T1000 (cell line): ENCODE measurements around the gene CD82.

Experiments
- DNase-seq: peaks from one replicate; lab custom pipeline; 2025; ENCODE audit warnings: mixed read lengths; lab: John Stamatoyannopoulos, UW

The CD82 gene, protein sequence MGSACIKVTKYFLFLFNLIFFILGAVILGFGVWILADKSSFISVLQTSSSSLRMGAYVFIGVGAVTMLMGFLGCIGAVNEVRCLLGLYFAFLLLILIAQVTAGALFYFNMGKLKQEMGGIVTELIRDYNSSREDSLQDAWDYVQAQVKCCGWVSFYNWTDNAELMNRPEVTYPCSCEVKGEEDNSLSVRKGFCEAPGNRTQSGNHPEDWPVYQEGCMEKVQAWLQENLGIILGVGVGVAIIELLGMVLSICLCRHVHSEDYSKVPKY

DNA sequence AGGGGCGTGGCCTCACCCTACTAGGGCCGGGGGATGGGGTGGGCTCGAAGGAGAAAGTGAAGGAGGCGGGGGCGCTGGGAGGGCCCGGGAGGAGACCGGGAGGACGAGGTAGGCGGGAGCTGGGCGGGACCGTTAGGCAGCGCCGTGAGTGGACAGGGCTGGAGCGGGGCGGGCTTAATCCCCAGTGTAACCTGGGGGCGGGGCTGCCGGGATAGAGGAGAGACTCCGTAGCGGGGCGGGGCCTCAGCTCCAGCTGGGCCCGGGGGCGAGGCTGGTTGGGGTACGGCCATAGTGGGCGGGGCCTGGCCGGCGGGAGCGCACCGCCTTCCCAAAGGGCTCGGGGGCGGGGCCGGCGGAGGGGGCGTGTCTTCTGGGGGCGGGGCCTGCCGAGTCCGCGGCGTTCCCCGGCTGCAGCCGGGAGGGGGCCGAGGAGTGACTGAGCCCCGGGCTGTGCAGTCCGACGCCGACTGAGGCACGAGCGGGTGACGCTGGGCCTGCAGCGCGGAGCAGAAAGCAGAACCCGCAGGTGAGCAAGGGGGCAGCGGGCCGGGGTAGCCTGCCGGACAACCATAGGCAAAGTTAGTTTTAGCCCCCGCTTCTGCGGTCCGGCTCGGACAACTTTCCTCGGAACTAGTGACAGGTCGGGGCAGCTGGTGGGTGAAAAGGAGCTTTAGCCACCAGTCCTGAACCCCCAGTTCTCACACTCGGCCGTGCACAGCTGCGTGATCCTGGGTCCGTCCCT, at the start of gene CD82:
Gene CD82 (plus strand): TSS at position 453 of the 742 bp plus-strand sequence. CDS start 29,000 bp downstream, outside the sequence.
- DNase-seq, result peak; percentile 98

DNA sequence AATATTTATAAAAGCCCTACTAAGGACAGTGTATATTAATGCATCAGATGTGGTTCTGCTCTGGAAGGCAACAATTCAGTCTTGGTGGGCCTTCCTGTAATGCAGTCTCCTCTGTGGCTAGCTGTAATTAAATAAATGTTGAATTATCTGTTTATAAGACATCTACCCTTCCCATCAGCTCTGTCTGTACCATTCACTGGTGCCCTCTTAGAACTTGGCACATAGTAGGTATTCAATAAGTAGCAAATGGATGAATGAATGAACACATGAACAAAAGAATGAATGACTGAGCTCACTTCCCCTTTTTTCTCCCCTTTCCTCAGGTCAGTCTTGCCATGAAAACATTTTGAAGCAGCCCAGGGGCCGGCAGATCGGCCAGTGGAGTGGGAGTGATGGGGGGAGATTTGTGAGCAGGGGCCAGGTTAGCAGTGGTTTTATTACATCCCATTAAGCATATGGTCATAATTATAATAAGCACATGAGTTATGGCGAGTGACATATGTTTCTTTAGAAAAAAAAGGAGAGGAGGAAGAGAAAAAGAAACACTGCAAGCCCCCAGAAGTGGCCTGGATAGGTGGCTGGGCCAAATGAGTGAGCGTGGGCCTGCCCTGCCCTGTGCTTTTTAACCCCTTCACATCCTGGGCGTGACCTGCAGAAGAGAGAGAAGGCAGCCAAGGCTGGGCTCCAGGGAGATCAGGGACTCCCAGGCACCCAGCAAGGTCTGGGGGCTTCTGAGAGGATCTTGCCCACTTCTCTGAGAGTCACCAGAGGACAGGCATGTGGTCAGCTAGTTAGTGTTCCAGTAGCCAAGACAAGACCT, 48.6 kb upstream of the CD82 start:
- no peak for DNase-seq

DNA sequence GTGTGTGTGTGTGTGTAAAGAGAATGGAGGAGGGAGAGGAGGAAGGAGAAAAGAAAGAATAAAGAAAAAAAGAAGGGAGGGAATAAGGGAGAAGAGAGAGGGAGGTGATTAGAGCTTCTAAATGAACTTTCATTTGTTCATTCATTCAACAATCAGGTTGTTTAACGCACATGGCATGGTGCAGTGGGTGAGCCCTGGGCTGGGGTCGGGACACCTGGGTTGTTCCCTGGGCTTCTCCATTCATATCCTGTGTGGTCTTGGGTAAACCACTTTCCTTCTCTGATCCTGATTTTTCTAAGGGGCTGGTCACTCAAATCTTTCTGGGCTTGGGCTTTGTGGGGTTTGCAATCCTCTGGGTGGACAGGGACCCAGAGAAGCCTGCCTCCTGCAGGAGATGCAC, 47.9 kb upstream of the CD82 start:
- DNase-seq, result no peak

DNA sequence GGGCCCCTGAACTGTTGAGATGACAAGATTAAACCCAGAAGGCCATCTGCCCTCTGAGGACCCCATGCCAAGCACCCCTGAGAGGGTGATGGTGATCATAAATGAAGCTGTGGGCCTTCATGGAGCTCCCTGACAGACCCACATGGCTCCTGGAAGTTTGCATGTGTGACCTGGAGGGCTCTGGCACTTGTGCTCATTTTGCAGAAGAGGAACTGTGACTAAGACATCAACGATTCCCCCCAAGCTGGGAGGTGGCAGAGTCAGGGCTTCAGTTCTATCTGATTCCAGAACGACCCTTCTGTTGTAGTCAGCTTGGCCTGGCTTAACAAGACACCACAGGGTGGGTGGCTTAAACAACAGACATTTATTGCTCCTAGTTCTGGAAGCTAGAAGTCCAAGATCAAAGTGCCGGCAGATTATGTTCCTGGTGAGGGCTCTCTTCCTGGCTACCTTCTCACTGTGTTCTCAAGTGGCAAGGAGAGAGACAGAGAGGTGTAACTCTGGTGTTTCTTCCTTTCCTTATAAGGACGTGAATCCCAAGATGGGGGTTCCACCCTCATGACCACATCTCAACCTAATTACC, 46.4 kb upstream of the CD82 start:
- no peak for DNase-seq

DNA sequence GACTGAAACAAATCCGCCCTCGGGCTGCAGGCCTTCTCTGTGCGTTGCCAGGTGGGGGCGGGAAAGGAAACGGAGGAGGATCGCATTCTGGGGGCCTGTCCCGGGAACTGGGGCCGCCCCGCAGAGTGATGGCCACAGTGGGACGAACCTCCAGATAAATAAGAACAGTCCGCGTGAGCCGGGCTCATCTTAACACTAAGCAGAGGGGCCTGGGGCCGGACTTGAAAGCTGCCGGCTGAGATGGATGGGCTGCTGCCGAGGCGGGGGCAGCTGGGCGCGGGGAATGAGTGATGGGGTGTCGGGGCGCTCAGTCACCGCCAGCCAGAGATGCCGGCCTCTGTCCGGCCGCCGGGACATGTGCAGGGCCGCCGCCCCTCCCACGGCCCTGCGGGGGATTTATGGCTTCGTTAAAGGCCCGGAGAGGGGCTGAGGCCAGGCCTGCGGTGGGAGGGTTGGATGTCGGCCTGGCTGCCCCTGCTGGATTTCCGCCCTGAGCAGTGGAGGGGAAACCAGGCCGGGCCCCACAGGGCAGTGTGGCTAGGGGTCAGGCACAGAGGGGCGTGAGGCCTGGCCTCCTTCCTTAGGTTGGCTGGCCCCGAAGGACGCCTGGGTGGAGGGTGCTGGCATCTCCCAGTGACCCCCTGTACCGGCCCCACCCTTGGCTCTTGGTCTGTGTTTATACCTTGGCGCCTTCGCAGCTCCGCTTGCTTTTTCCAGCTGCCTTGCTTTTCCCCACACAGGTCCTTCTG, 45.3 kb upstream of the CD82 start:
- DNase-seq, result no peak

DNA sequence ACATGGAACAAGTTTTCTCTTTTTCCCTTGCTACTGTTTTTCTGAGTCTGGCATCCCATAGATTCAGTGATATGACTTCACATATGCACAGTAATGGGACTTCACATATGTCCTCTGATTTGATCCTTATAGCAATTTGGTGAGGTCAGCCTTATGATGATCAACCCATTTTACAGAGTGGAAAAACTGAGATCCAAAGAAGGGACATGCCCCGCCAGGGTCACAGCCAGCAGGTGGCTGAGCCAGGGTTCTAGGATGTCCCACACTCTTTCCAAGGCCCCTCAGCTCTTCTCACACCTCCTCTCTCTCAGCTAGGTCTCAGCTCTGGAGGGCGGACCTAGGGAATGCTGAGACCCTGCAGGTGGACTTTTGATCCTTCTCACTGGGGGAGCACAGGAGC, 44.3 kb upstream of the CD82 start:
- no peak for DNase-seq

DNA sequence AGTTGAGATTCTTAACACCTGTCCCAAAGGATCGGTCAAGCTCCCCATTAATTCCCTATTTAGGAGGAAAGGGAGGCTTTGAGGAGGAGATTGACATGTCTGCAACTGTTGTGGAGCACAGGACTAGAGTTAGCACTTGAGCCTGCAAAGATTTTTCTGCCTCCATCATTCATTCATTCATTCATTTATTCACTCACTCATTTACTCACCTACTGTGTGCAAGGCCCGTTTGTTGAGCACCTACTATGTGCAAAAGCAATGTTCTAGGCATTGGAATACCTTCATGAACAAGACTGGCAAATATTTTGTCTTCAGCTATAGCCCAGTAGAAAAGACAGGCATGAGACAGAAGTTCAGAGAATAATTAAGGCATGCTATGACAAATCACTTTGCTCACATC, 43.2 kb upstream of the CD82 start:
- DNase-seq, result no peak

DNA sequence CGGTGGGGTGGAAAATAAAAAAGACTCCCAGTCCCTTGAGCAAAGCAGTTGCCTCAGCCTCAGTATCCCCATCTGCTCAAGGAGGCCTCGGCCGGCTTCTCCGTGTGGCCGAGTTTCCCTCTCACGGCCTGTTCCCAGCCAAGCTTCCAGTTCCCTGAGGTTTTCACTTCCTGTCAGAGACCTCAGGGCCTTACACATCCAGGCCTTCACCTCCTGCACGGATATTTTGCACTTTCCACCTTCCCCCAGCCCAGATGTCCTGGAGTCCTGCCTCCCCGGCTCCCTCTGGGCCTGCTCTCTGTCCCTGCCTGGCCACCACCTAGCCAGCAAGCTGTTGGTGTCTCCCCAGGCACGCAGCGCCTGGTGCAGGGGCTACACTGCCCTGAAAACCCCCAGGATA, 41.1 kb upstream of the CD82 start:
- no peak for DNase-seq

DNA sequence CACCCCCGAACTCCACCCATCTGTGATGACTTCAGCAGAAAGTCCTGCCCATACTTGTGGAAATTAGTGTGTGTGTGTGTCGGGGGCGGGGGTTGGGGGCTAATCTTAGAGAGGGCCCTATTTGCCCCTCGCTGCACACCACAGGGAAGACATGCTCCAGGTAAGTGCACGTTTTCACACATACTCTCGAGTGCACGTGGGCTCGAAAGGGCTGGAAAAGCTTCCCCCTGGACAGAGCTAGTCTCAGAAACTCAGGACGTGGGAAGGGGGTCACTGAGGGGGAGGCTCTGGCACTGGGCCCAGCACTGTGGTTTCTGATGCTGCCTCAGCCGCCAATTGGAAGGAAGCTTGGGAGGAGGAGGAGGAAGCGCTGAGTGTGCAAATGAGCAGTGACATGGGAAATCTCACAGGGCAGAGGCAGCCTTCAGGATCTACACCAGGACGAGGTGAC, 40.7 kb upstream of the CD82 start:
- no peak for DNase-seq

DNA sequence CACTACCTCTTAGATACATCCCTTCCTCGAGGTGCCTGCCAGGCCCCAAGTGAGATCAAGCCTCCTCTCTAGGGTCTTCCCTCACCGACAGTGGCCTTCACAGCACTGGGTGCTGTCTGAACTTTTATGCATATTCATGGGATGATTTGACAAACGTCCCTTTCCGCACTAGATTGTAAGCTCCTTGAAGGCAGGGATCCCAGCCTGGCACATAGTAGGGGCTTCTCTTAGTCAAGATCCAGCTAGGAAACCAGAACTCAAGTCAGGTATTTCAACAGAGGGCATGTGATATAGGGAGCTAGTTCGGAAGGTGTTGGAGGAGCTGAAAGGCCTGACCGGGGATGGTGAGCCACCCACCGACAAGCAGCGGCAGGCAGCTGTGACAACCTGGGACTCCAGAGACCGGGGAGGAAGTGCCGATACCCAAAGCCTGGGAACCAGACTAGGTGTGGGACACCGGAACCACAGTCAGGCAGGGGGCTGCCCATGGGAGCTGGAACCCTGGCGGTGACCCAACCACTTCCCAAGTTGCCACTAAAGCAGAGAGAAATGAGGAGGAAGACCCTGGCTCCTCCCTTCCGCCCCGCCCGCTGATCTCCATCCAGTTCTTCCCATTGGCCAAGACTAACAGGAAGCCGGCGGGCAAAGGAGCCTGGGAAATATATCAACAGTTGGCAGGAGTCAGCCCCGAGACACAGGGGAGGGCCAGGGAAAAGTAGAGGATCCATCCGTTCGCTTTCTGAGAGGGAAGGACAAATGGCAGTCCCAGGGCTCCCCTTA, 39.8 kb upstream of the CD82 start:
- DNase-seq, result no peak

DNA sequence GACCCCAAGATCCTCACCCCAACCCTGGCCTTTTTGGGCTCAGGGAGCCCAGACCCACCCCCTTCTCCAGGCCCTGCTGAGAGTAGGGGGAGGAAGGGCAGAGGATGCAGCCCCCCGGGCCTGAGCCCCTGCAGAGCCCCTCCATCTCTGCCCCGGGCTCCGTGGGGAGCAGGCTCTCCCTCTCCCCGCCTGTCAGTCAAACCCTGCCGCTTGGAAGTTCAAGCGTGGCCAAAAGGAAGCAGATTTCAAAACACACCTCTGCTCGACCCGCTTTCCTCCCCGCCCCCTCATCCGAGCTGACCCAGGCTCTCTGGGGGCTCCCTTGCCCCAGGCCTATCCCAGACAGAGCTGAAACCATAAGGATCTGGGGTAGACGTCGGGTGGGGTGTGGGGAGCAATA, 39.0 kb upstream of the CD82 start:
- no peak for DNase-seq

DNA sequence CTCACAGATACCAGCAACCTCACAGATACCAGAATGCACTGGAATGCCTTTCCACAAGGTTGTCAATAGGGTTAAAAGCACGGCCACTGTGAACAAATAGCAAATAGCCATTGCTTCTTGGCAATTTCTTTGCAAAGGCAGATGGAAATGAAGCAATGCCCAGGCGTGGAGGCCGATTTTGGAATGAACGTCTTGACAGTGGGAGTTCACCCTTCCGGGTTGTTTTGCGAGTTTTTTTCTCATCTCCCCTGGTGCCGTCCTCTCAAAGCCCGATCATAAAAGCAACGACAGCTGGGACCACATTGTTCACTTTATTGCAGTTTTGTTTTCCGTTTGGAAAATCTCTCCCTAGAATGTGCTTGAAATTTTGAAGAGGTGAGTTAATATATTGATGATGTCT, 38.0 kb upstream of the CD82 start:
- no peak for DNase-seq

DNA sequence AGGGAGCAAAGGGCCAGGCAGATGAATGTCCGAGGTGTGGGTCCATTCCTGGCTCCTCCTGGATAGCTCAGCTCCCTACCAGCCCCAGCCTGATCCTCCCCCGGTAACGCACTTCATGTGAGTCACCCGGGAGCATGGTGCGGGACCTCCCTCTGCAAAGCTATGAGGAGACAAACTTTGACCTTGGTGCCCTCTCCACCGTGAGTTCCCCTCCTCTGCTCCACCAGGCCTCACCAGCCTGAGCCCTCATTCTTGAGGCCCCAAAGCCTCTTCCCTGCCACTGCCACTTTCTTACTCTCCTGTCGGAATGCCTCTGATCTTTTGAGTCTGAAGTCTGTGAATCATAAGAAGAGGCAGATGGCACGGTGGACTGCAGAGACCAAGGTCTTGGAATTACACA, 37.4 kb upstream of the CD82 start:
- no peak for DNase-seq

DNA sequence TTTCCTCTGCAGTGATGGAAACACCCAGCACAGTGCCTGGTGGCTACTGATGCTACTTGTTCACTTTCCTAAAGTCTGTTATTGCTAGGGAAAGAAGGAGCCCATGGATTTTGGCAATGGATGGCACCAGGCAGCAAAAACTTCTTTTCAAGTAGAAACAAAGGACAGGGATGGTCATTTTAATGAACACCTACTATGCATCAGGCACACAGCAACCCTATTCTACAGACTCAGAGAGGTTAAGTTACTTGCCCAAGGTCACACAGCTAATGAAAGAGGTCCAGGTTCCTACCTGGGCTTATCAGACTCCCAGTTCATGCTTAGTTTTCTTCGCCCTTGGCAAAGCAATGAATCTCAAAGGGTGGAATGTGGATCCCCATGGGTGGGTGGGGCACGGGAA, 36.9 kb upstream of the CD82 start:
- no peak for DNase-seq

DNA sequence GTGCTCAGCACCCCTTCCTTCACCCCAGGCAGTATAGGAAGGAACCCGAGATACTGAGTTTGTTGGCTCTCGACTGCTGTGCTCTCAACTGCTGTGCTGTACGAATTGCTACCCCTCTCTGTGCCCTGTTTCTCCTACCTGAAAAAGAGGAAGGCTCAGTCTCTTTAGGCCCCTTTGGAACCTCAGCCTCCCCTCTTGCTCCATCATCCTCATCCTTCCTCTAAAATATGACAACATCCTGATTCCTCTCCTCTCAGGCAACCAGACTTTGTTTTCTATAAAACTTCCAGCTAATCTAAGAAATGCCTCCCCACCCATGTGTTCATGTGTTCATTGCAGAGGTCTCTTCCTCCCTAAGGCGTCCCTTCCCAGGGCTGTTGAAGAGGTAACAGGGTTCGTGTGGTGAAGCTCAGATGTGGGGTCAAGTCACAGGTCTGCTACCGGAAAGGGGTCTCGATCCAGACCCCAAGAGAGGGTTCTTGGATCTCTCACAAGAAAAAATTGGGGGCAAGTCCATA, 35.5 kb upstream of the CD82 start:
- no peak for DNase-seq

DNA sequence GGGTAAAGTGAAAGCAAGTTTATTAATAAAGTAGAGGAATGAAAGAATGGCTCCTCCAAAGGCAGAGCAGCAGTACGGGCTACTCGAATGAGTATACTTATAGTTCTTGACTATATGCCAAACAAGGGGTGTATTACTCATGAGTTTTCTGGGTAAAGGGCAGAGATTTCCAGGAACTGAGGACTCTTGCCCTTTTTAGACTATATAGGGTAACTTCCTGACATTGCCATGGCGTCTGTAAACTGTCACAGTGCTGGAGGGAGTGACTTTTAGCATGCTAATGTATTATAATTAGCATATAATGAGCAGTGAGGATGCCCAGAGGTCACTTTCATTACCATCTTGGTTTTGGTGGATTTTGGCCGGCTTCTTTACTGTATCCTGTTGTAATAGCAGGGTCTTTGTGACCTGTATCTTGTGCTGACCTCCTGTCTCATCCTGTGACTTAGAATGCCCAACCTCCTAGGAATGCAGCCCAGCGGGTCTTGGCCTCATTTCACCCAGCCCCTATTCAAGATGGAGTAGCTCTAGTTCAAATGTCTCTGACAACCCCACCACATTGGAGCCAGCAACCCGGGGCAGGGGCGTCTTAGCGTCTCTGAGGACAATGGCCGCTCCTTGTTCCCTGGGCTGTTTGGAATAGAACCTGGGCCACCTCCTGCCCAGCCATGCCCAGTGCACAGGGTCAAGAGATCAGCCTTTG, 34.9 kb upstream of the CD82 start:
- no peak for DNase-seq

DNA sequence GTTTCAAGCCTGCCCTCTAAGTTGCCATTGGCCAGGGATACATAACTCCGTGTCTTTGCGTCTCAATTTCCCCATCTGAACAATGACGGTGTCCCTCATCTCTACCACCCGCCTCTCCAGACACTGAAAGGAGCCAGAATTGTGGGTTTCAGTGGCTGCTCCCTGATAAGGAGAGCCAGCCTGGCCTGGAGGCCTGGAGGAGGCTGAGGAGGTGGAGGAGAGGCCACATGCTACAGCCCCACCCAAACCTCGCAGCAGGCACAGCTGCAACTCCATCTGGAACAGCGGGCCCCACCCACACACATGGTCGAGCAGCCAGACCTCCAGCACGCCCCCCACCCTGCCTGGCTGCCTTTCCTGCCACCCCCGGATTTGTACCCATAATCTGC, 34.4 kb upstream of the CD82 start:
- DNase-seq, result no peak

DNA sequence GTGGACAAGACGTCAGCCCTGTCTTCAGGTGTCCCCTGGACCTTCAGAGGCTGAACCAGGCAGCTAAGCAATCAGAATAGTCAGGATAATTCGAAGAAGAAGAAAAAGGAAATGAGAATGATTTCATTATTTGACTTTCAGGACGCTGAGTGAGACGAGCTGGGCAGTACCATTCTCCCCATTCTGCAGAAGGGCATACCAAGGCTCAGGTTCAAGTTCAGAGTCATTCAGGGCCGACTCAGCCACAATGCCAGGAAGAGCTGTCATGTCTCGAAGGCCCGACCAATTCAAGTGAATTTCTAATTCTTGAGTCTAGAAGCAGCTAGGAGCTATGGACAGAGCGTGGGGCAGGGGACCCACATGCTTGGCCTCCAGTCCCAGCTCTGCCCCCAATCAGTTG, 33.8 kb upstream of the CD82 start:
- DNase-seq, result no peak

DNA sequence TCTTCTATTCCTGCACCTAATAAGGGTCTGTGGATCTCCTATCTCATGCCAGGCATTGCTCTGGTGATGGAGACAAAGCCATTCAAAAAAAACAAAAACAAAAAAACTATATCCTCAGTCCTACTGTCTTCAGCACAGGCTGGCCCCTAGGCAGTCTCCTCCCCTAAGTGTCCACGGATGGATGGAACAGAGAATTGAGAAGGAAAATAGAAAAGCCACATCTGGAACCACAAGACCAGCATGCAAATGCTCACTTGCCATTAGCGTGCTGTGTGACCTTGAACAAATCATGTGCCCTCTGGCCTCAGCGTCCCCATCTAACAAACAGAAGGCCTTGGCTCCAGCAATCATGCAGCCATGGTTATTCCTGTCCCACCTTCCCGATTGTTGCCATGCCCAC, 32.7 kb upstream of the CD82 start:
- no peak for DNase-seq
